HG03175 (cell line): Measurements from ENCODE around the gene LRRC70.

Source experiments
- ATAC-seq: cut with Tn5 transposase; IDR thresholded peaks from one replicate; pipeline ENCODE4 v1.9.1; 2021; ENCODE audit warnings: mild to moderate bottlenecking, moderate library complexity; ENCODE audit not compliant: unreplicated experiment

Gene LRRC70

DNA sequence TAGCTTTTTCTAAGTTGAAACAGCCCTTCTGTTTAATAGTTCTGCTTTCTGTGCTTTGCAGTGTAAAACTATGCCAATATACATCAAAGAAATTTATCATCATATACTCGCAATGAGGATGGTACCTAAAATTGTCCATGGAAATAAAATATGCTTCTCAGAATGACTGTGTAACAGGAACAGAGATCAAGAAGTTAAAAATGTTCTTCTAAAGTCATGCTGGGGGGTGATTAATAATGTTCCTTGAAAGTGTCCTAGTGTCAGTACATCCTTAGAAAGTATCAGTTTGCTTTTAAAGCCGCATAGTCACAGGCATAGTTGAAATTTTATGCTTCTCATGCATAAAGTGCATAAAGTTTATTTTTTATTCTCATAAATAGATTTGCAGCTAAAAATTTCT is 4.0 kb upstream of the LRRC70 start:
- peak; percentile 43 for ATAC-seq

GRCh38 chr5:62575066-62575465 is 3.6 kb upstream of the LRRC70 start:
- no peak for ATAC-seq

GRCh38 chr5:62575489-62575888 is 3.1 kb upstream of the LRRC70 start:
- ATAC-seq = no peak

DNA sequence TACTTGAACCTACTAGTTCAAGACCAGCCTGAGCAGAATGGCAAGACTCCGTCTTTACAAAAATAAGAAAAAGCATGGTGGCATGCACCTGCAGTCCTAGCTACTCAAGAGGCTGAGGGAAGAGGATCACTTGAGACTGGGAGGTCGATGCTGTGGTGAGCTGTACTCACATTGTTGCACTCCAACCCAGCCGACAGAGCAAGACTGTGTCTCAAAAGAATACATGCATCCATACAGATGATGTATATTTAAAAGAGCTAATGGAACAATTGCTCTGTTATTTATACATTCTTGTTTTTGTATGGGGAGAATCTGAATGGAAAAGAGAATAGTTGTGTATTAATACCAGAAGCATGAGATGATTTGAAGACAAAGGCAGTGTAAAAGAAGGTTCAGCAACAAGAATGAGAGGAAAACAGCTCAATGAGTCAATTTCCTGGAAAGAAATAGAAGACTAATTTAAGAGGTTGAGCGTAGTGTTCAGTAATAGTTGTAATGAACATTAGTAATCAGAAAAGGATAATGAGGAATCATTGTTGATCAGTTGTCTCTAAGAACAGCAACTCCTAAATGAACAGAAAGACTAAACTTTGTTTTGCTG is 1.9 kb upstream of the LRRC70 start:
- no peak for ATAC-seq

DNA sequence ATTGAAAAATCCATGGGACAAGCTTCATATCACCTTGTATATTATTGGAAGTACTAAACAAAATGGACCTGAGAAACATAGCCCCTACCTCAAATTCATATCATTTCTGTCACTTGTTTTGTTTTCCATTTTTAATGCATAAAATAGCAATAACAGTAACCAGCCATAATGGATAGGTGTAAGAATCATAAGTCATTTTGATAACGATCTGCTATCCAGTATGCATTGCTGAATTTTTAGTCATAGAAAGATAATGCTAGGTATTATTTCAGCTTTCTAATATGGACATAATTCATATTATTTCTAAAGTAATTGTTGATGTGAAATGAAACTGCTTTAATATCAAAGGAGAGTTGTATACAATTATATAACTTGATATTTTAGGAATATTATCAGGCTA is 1.1 kb upstream of the LRRC70 start:
- ATAC-seq = no peak

DNA sequence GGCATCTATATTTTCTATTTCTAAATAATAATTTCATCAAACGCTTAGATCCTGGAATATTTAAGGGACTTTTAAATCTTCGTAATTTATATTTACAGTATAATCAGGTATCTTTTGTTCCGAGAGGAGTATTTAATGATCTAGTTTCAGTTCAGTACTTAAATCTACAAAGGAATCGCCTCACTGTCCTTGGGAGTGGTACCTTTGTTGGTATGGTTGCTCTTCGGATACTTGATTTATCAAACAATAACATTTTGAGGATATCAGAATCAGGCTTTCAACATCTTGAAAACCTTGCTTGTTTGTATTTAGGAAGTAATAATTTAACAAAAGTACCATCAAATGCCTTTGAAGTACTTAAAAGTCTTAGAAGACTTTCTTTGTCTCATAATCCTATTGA is 1.1 kb downstream of the LRRC70 start:
- no peak for ATAC-seq

GRCh38 chr5:62581836-62582597 is 3.4 kb downstream of the LRRC70 start:
- no peak for ATAC-seq

DNA sequence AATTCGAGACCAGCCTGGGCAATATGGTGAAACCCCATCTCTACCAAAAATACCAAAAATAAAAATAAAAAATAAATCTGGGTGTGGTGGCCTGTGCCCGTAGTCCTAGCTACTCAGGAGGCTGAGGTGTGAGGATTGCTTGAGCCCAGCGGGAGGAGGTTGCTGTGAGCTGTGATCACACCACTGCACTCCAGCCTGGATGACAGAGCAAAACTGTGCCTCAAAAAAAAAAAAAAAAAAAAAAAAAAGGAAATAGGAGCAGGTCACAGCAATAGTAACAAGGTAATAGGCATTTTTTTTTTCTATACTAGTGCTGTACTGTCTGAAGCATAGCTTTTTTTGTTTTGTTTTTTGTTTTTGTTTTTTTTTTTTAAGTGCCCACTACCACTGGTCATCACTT is 5.8 kb downstream of the LRRC70 start:
- no peak for ATAC-seq

GRCh38 chr5:62585306-62585705 is 6.7 kb downstream of the LRRC70 start:
- ATAC-seq = no peak

DNA sequence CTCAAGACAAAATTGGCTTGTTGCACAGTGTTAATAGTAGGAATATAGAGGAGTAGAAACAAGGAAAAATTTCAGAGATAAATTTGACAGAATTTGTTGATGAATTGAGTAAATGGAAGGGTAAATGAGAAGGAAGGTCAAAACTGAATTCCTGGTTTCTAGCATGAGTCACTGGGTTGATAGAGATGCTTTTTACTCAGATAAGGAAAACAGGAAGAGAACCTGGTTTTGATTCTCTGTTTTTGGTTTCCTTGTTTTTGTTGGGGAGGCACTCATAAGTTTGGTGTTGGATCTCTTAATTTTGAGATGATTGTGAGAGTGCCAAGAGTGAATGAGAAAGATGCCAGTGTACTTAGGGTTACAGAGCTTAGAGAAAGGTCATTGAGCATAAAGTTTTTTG is 7.1 kb downstream of the LRRC70 start:
- ATAC-seq = no peak

DNA sequence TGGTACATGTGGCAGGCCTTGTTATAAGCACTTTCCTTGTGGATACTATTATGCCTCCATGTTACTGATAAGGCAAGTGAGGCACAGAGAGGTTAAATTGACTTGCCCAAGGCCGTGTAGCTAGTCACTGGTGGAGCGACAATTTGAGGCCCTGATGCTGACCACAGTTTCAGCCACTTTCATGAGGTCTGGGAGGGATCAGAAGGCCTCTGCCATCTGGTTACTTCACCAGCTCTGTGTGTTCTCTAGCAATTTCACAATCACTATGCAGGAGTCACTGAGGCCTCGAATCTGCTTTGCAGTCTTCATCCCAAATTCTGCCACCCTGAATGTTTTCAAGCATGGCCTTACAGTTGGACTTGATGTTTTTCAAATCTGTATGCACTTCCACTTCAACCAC is 9.1 kb downstream of the LRRC70 start:
- no peak for ATAC-seq

DNA sequence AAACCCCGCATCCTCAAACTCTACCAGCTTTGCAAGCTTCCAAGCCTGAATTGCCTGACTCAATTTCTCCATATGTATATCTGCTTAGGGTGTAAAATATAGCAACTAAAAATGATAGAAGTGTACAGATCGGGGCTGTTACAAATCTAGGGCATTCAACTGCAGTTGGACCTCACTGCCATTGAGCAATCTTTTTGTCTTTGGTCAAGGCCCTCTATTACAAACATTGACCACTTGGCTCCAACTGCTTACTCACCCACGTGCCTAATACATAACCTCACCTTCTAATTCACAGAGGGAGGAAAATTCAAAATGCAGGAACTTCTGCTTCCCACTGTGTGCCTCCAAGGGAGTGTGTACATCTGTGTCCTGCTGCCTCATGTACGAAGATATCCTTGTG is 10.0 kb downstream of the LRRC70 start:
- ATAC-seq = no peak

DNA sequence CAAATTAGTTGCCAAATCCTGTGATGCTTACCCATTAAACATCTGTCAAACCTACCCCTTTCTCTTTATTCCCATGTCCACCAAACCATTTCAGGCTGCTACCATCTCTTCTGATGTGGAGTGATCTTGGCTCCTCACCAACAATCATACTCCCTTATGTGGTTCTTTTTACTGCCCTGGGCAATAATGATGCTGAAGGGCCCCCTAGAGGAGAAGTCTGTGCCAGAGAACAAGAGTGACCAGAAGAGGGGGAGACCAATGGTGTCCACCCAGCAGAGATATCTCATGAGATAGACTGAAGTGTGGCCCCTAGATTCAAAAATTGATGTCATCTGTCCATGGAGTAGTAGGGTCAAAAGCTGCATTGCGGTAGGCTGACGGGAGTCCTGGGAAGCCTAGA is 10.9 kb downstream of the LRRC70 start:
- ATAC-seq = no peak

DNA sequence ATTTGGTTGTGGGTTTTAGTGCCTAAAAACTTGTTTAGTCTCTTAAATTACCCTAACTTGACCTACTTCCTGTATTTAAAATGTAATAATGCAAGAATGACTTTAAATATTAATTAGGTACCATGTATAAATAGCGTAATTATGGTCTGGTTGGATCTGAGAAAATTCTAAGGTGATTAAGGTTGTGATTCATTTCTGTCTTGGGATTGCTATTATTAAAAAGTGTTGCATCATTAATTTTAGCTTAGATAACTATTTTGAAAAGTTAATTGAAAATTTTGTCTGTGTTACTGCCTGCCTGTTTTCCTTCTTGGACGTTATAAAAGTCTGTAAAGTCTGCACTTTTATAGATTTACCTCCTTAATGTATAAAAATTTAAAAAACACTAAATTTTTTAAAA is 11.8 kb downstream of the LRRC70 start:
- ATAC-seq = no peak

DNA sequence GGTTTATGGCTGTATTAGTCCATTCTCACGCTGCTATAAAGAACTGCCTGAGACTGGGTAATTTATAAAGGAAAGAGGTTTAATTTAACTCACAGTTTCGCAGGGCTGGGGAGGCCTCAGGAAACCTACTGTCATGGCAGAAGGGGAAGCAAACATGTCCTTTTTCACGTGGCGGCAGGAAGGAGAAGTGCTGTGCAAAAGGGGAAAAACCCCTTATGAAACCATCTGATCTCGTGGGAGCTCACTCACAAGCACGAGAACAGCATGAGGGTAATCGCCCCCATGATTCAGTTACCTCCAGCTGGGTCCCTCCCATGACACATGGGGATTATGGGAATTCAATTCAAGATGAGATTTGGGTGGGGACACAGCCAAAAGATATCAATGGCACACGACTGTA is 13.9 kb downstream of the LRRC70 start:
- no peak for ATAC-seq

DNA sequence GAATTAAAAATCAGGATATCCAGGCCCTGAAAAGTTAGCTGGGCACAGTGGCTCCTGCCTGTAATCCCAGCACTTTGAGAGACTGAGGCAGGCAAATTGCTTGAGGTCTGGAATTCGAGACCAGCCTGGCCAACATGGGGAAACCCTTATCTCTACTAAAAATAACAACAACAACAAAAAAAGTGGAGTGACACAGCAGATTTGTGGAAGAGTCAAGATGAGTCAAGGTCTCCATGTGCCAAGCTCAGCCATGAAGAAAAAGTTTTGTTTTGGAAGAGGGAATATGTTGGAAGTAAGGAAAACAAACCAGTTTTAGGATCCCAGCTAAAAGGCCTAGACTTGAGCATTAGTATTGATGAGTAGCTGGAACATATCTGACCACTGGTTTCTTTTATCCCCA is 14.7 kb downstream of the LRRC70 start:
- ATAC-seq = no peak

DNA sequence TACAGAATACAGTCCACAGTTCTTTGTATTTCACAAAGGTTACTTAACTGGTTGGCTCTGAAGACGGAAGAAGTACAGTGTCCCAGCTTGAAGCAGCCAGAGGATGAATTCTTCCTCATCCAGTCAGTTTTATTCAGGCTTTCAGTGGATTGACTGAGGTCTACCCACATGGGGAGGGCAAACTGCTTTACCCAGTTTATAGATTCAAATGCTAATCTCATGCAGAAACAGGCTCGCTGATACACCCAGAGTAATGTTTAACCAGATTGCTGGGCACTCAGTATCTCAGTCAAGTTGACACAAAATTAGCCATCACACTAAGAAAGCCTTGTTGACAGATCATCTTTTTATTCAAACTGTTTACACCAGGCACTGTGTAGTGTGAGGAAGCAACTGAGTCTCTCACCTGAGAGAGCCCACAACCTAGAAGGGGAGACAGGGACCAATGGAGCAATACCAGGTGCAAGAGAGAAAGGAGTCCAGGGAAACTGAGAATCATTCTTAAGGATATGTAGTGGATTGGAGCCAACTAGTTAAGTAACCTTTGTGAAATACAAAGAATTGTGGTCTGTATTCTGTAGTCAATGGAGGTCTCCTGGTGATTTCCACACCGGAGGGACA is 15.9 kb downstream of the LRRC70 start:
- no peak for ATAC-seq

DNA sequence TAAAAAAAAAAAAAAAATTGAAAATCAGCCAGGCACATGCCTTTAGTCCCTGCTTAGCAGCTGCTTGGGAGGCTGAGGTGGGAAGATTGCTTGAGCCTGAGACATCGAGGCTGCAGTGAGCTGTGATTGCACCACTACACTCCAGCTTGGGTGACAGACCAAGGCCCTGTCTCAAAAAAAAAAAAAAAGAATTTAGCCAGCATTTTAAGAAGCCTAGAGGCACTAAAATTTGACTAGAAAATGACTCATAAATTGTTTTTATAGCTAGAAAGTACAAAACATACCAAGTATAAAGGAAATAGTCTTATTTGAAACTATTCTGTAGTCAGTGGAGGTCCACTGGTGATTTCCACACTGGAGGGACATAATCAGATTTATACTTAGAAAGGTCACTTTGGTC is 17.5 kb downstream of the LRRC70 start:
- ATAC-seq = no peak

DNA sequence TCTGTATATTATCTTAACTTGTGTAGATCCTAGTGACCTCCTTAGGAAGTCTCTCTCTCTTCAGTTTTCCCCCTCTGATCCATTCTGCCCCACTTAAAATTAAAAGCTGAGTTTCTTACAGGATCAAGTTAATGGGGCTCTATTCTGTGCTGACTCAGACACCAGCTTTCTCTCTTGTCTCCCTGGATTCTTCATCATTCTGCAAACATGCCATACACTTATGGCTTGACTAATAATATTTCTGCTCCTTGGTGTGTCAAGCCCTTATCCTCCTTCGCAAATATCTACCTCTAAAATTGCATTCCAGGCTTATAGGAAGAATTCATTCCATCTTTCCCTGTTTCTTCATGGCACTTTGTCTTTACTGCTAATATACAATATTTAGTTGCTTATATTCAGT is 18.1 kb downstream of the LRRC70 start:
- no peak for ATAC-seq

- no peak for ATAC-seq
Observed at GRCh38 chr5:62597314-62597713, 18.7 kb downstream of the LRRC70 start.

GRCh38 chr5:62600560-62601252 is 22.1 kb downstream of the LRRC70 start:
- ATAC-seq = no peak

- no peak for ATAC-seq
Observed at GRCh38 chr5:62603934-62604333, 25.3 kb downstream of the LRRC70 start.
